HepG2 (cell line): Measurements from ENCODE around the gene ANO9. TPM values are rescaled to one million over a fixed set of nuclear protein-coding genes. Genes with fewer than 3 reads are reported as not detected.

Experiments used
- ATAC-seq: fragments of 200-7000 bp; cut with Tn5 transposase; 3 replicates; pipeline ENCODE4 v1.9.1; 2020; ENCODE audit warnings: mild to moderate bottlenecking, moderate library complexity
- BruUV-seq: library from RNA; stranded (reverse); fragments of 400-500 nt; replicated peaks from 2 replicates; lab custom pipeline; 2021; lab: Mats Ljungman, UMichigan
- CTCF ChIA-PET: fragments of 300-600 bp; formaldehyde crosslinking; extraction: SDS; loops from one replicate; lab custom pipeline; 2021; ENCODE audit warnings: low total read pairs, inconsistent platforms, low intra/inter-chr PET ratio; lab: Yijun Ruan, JAX
- POLR2A ChIA-PET: fragments of 350-600 bp; sonication (Branson Sonifier 250); formaldehyde crosslinking; loops from one replicate; lab custom pipeline; 2020; ENCODE audit warnings: antibody characterized with exemption, inconsistent platforms; lab: Yijun Ruan, JAX
- DNase-seq: peaks from one replicate; pipeline ENCODE4 v3.0.0-alpha.2; 2015; ENCODE audit warnings: low spot score
- FAIRE-seq: peaks from 3 replicates; lab custom pipeline; 2011; peaks lifted over from hg19 to GRCh38; lab: Jason Lieb, UNC
- H2AFZ ChIP-seq: one replicate; pipeline ENCODE4 v1.6.1; 2011; ENCODE audit warnings: low read length, inconsistent platforms
- H3K27ac ChIP-seq: fragments of 300-600 bp; 3 replicates; pipeline ENCODE4 v1.8.0; 2011; ENCODE audit warnings: mixed run types, mild to moderate bottlenecking, mixed read lengths, low read length, inconsistent platforms; ENCODE audit not compliant: insufficient read depth; ENCODE audit errors: extremely low read length
- H3K27me3 ChIP-seq, 2 experiments: fragments of 200-600 bp in 1 of 2; 2 replicates in 1 of 2; 3 replicates in 1 of 2; pipeline versions ENCODE4 v1.6.0 to v1.8.0; 2011; ENCODE audit warnings: low read length in 2 of 2, mild to moderate bottlenecking in 2 of 2, moderate library complexity in 2 of 2, inconsistent platforms in 1 of 2; ENCODE audit not compliant: insufficient read depth in 2 of 2, control insufficient read depth in 1 of 2
- H3K36me3 ChIP-seq, 2 experiments: fragments of 200-600 bp in 1 of 2; replicated peaks in 1 of 2; 2 replicates in 1 of 2; 3 replicates in 1 of 2; pipeline versions ENCODE4 v1.5.1 to v1.8.0; 2011; ENCODE audit warnings: low read length in 2 of 2, inconsistent platforms in 1 of 2; ENCODE audit not compliant: insufficient read depth in 2 of 2, control insufficient read depth in 1 of 2
- H3K4me1 ChIP-seq: 2 replicates; pipeline ENCODE4 v1.5.1; 2012; ENCODE audit warnings: low read length, inconsistent platforms; ENCODE audit not compliant: insufficient read depth
- H3K4me2 ChIP-seq: 2 replicates; pipeline ENCODE4 v1.6.0; 2011; ENCODE audit warnings: low read depth, low read length, inconsistent platforms
- H3K4me3 ChIP-seq, 3 experiments: fragments of 200-600 bp in 1 of 3; sonication (generic), shearing (Covaris generic) in 1 of 3; replicated peaks in 1 of 3; 2 replicates each; pipeline ENCODE4 v1.5.1; 2011 to 2016; ENCODE audit warnings: low read length in 3 of 3, inconsistent platforms in 2 of 3, low read depth in 2 of 3, mild to moderate bottlenecking in 2 of 3, control low read depth in 1 of 3, mixed read lengths in 1 of 3; ENCODE audit not compliant: insufficient read depth in 1 of 3
- H3K79me2 ChIP-seq: one replicate; pipeline ENCODE4 v1.6.1; 2011; ENCODE audit warnings: low read length, inconsistent platforms; ENCODE audit not compliant: insufficient read depth
- H3K9ac ChIP-seq: 2 replicates; pipeline ENCODE4 v1.6.0; 2011; ENCODE audit warnings: mild to moderate bottlenecking, low read depth, low read length, inconsistent platforms; ENCODE audit not compliant: insufficient read depth
- H3K9me3 ChIP-seq: 2 replicates; pipeline ENCODE4 v1.5.1; 2012; ENCODE audit warnings: mild to moderate bottlenecking, low read length
- H4K20me1 ChIP-seq: 2 replicates; pipeline ENCODE4 v1.6.0; 2011; ENCODE audit warnings: inconsistent platforms, mild to moderate bottlenecking, low read length, moderate library complexity; ENCODE audit not compliant: insufficient read depth
- BRD4 ChIP-seq: sonication (generic); formaldehyde crosslinking; IDR thresholded peaks from 2 replicates; pipeline ENCODE4 v1.4.0; 2020; ENCODE audit warnings: missing genetic modification reagents
- KDM6A ChIP-seq: IDR thresholded peaks from 2 replicates; pipeline ENCODE4 v1.6.1; 2016; ENCODE audit warnings: low read depth
- NCOA2 ChIP-seq: sonication (generic); formaldehyde crosslinking; IDR thresholded peaks from 2 replicates; pipeline ENCODE4 v1.8.0; 2022; ENCODE audit warnings: inconsistent platforms
- RAD51 ChIP-seq: fragments of 450-650 bp; IDR thresholded peaks from 2 replicates; pipeline ENCODE4 v1.6.1; 2016; ENCODE audit warnings: borderline replicate concordance
- RARG ChIP-seq: sonication (generic); formaldehyde crosslinking; IDR thresholded peaks from 2 replicates; pipeline ENCODE4 v1.4.0; 2020; ENCODE audit warnings: low read depth, mild to moderate bottlenecking, missing genetic modification reagents
- SIX1 ChIP-seq: sonication (generic); formaldehyde crosslinking; IDR thresholded peaks from 2 replicates; pipeline ENCODE4 v1.4.0; 2020; ENCODE audit warnings: missing genetic modification reagents, borderline replicate concordance
- SSRP1 ChIP-seq: IDR thresholded peaks from 2 replicates; pipeline ENCODE4 v1.6.1; 2016; ENCODE audit warnings: control low read depth
- TOE1 ChIP-seq: sonication (generic); formaldehyde crosslinking; IDR thresholded peaks from 2 replicates; pipeline ENCODE4 v1.4.0; 2020; ENCODE audit warnings: mild to moderate bottlenecking, missing genetic modification reagents
- ZFP36 ChIP-seq: fragments of 150-350 bp; IDR thresholded peaks from 2 replicates; pipeline ENCODE4 v1.6.1; 2018; ENCODE audit warnings: borderline replicate concordance, low read length, low read depth; ENCODE audit not compliant: partially characterized antibody
- ZNF253 ChIP-seq: sonication (generic); formaldehyde crosslinking; IDR thresholded peaks from 2 replicates; pipeline ENCODE4 v1.8.0; 2022; ENCODE audit warnings: mild to moderate bottlenecking, missing genetic modification reagents, borderline replicate concordance
- ZNF274 ChIP-seq: sonication (generic); formaldehyde crosslinking; IDR thresholded peaks from 2 replicates; pipeline ENCODE4 v1.5.1; 2020; ENCODE audit warnings: mild to moderate bottlenecking, missing genetic modification reagents
- ZNF546 ChIP-seq: sonication (generic); formaldehyde crosslinking; conservative IDR thresholded peaks from 2 replicates; pipeline ENCODE4 v1.8.1; 2023; ENCODE audit warnings: mild to moderate bottlenecking, missing genetic modification reagents
- ZNF768 ChIP-seq: sonication (generic); formaldehyde crosslinking; IDR thresholded peaks from 2 replicates; pipeline ENCODE4 v1.4.0; 2020; ENCODE audit warnings: missing genetic modification reagents
- ZNF776 ChIP-seq: sonication (generic); formaldehyde crosslinking; IDR thresholded peaks from 2 replicates; pipeline ENCODE4 v1.4.0; 2020; ENCODE audit warnings: mild to moderate bottlenecking, missing genetic modification reagents
- ZNF879 ChIP-seq: sonication (generic); formaldehyde crosslinking; IDR thresholded peaks from 2 replicates; pipeline ENCODE4 v1.8.1; 2023; ENCODE audit warnings: missing genetic modification reagents
- WGBS: methylation state at CpG from one replicate; pipeline ENCODE4 v1.1.6; 2017; ENCODE audit warnings: low lambda C conversion rate; 5-methylcytosine and 5-hydroxymethylcytosine counted together
- in situ Hi-C: cut with HindIII; loops from 2 replicates; pipeline ENCODE4 v1.10.0; 2017; ENCODE audit warnings: low pct_unique_long_range_greater_than_20kb; ENCODE audit not compliant: extremely low pct_ligation_motif_present
- intact Hi-C: fragments of 100-400 bp; cut with micrococcal nuclease; formaldehyde crosslinking; loops from one replicate; pipeline ENCODE4 v1.10.0; 2022; ENCODE audit not compliant: unreplicated experiment
- polyA plus RNA-seq, 8 experiments: library from polyadenylated mRNA; depleted of rRNA in 3 of 8; stranded (reverse) in 7 of 8; unstranded in 1 of 8; fragments of >200 nt; fragmentation: Illumina TruSeq in 4 of 8; extraction: Trizol in 4 of 8; gene quantifications; 2 replicates each; pipeline versions ENCODE4 v1.2.1 to v1.2.3, GENCODE V29; 2011 to 2016; ENCODE audit warnings: low read depth in 4 of 8, missing spikeins in 1 of 8, mixed read lengths in 1 of 8; ENCODE audit not compliant: insufficient read depth in 1 of 8
- total RNA-seq, 5 experiments: library from RNA; depleted of rRNA; stranded (reverse); fragments of >200 nt; fragmentation: Illumina TruSeq; extraction: Trizol; gene quantifications; 2 replicates each; pipeline ENCODE4 v1.2.3, GENCODE V29; 2016; ENCODE audit warnings: low read depth in 1 of 5
- TF ChIP-seq, protein P1 (sequence below): sonication (generic); formaldehyde crosslinking; IDR thresholded peaks from 2 replicates; pipeline ENCODE4 v1.4.0; 2020; ENCODE audit warnings: missing genetic modification reagents, borderline replicate concordance

ANO9 gene
- total and polyA plus RNA-seq, 2 of the 13 experiments (the other 11 are each of a cell fraction or from before 2014, with no cell fraction given), result 8.9 to 14.3 TPM

DNA sequence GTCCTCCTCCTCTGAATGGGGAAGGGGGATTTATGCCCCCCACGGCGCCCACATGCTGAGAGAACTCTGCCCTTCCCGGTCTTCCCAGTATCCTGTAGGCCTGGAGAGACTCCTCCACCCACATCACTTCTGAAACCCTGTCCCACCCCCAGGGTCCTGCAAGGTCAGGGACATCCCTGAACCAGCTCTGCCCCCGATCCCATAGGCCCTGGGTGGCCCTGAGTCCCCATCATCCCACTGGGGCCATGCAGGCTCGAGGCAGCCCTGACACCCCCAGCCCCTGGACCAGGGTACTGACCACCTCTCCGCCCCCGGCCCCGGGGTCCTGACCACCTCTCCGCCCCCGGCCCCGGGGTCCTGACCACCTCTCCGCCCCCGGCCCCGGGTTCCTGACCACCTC, 60.8 kb downstream of the ANO9 start:
- TF ChIP-seq SSRP1 (CRISPR knock-in tag) (no peak), ZNF776 (CRISPR knock-in tag) (no peak), SIX1 (CRISPR knock-in tag) (no peak), ZNF274 (CRISPR knock-in tag) (no peak), ZNF768 (CRISPR knock-in tag) (no peak)
- no TSS peak for BruUV-seq
- POLR2A ChIA-PET, result no interaction called here
- Histone ChIP-seq H3K9me3 (no peaks in the 10 kb centered on the region), H3K9ac (no peak overlapping the region), H3K27ac (no peak overlapping the region), H3K4me1 (peaks cover 7% of the 10 kb centered on the region; the same call in 1 of the 2 replicates), H3K36me3 (no peaks in the 10 kb centered on the region; a peak in 1 of 5 replicates), H3K4me3 (no peak overlapping the region), H2AFZ (no peak overlapping the region), H4K20me1 (no peaks in the 10 kb centered on the region), H3K4me2 (no peak overlapping the region), H3K27me3 (peaks cover 0 to under 1% of the 10 kb centered on the region in 2 experiments; a peak in 1 of 5 replicates), H3K79me2 (no peaks in the 10 kb centered on the region)
- no peak for ATAC-seq
- CTCF ChIA-PET, result no interaction called here
- no peak for FAIRE-seq
- no peak for DNase-seq
- 93% methylated on average over 11 of the region's 14 CpGs for WGBS
- intact Hi-C loops, result no loop called here
- in situ Hi-C loops, result no loop called here

DNA sequence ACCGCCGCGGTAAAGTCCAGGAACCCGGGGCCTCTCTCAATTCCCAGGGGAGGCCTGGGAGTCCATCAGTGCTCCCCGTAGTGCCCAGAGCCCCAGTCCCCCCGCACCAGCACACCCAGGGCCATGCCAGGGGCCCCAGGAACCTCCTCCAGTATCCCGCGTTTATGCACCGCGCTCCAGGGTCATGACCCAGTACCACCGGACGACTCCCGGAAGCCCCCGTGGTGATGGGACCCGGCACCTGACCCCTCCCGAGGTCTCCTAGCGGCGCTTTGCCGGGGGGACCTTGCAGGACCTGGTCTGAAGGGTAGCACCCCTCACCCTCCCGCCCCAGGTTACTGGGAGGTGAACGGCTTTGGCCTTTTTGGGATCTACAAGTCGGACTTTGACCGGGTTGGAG, 61.3 kb downstream of the ANO9 start:
- Histone ChIP-seq H3K4me2 (no peak overlapping the region), H2AFZ (no peak overlapping the region), H3K9me3 (no peaks in the 10 kb centered on the region), H3K79me2 (no peaks in the 10 kb centered on the region)
- DNase-seq, result no peak
- TF ChIP-seq BRD4 (CRISPR knock-in tag) (no peak), ZNF253 (no peak), ZFP36 (no peak), NCOA2 (no peak), TOE1 (no peak), RARG (CRISPR knock-in tag) (no peak), ZNF546 (no peak), ZNF879 (CRISPR knock-in tag) (no peak), KDM6A (CRISPR knock-in tag) (no peak), RAD51 (no peak)
- TF ChIP-seq, protein P1, sequence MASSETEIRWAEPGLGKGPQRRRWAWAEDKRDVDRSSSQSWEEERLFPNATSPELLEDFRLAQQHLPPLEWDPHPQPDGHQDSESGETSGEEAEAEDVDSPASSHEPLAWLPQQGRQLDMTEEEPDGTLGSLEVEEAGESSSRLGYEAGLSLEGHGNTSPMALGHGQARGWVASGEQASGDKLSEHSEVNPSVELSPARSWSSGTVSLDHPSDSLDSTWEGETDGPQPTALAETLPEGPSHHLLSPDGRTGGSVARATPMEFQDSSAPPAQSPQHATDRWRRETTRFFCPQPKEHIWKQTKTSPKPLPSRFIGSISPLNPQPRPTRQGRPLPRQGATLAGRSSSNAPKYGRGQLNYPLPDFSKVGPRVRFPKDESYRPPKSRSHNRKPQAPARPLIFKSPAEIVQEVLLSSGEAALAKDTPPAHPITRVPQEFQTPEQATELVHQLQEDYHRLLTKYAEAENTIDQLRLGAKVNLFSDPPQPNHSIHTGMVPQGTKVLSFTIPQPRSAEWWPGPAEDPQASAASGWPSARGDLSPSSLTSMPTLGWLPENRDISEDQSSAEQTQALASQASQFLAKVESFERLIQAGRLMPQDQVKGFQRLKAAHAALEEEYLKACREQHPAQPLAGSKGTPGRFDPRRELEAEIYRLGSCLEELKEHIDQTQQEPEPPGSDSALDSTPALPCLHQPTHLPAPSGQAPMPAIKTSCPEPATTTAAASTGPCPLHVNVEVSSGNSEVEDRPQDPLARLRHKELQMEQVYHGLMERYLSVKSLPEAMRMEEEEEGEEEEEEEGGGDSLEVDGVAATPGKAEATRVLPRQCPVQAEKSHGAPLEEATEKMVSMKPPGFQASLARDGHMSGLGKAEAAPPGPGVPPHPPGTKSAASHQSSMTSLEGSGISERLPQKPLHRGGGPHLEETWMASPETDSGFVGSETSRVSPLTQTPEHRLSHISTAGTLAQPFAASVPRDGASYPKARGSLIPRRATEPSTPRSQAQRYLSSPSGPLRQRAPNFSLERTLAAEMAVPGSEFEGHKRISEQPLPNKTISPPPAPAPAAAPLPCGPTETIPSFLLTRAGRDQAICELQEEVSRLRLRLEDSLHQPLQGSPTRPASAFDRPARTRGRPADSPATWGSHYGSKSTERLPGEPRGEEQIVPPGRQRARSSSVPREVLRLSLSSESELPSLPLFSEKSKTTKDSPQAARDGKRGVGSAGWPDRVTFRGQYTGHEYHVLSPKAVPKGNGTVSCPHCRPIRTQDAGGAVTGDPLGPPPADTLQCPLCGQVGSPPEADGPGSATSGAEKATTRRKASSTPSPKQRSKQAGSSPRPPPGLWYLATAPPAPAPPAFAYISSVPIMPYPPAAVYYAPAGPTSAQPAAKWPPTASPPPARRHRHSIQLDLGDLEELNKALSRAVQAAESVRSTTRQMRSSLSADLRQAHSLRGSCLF (CRISPR knock-in tag), result no peak
- TF ChIP-seq, all 625 proteins: peak for 0
- ChIA-PET POLR2A (no interaction called here), CTCF (no interaction called here)
- intact Hi-C loops, result no loop called here
- H3K4me1 ChIP-seq, result peaks cover 7% of the 10 kb centered on the region; the same call in 1 of the 2 replicates
- H4K20me1 ChIP-seq, result no peaks in the 10 kb centered on the region
- in situ Hi-C loops, result no loop called here
- BruUV-seq, result no TSS peak
- peaks cover 0 to 3% of the 10 kb centered on the region in 2 experiments; a peak in 1 of 5 replicates for H3K36me3 ChIP-seq
- FAIRE-seq (no peak), ATAC-seq (no peak)
- H3K9ac ChIP-seq, result no peak overlapping the region
- no peak overlapping the region for H3K4me3 ChIP-seq
- WGBS, result 96% methylated on average over 12 of the region's 23 CpGs
- no peak overlapping the region for H3K27ac ChIP-seq
- H3K27me3 ChIP-seq, result no peaks in the 10 kb centered on the region
